ENCODE measurements around the gene LITAF.

The LITAF gene

GRCh38 chr16:11570806-11571205 is 15.9 kb downstream of the LITAF start:
- TF ChIP-seq, protein P1, sequence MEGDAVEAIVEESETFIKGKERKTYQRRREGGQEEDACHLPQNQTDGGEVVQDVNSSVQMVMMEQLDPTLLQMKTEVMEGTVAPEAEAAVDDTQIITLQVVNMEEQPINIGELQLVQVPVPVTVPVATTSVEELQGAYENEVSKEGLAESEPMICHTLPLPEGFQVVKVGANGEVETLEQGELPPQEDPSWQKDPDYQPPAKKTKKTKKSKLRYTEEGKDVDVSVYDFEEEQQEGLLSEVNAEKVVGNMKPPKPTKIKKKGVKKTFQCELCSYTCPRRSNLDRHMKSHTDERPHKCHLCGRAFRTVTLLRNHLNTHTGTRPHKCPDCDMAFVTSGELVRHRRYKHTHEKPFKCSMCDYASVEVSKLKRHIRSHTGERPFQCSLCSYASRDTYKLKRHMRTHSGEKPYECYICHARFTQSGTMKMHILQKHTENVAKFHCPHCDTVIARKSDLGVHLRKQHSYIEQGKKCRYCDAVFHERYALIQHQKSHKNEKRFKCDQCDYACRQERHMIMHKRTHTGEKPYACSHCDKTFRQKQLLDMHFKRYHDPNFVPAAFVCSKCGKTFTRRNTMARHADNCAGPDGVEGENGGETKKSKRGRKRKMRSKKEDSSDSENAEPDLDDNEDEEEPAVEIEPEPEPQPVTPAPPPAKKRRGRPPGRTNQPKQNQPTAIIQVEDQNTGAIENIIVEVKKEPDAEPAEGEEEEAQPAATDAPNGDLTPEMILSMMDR (IDR thresholded peaks at IDR 0.05), result no peak

GRCh38 chr16:11570258-11570657 is 16.5 kb downstream of the LITAF start:
- TF ChIP-seq, protein P1 (IDR thresholded peaks at IDR 0.05), result no peak

- TF ChIP-seq, protein P1 (IDR thresholded peaks at IDR 0.05), result no peak
These were observed 20.3 kb downstream of the LITAF start for GRCh38 chr16:11566398-11566797.

- TF ChIP-seq, protein P1 (IDR thresholded peaks at IDR 0.05), result no peak
These were observed 21.1 kb downstream of the LITAF start for GRCh38 chr16:11565665-11566064.

DNA sequence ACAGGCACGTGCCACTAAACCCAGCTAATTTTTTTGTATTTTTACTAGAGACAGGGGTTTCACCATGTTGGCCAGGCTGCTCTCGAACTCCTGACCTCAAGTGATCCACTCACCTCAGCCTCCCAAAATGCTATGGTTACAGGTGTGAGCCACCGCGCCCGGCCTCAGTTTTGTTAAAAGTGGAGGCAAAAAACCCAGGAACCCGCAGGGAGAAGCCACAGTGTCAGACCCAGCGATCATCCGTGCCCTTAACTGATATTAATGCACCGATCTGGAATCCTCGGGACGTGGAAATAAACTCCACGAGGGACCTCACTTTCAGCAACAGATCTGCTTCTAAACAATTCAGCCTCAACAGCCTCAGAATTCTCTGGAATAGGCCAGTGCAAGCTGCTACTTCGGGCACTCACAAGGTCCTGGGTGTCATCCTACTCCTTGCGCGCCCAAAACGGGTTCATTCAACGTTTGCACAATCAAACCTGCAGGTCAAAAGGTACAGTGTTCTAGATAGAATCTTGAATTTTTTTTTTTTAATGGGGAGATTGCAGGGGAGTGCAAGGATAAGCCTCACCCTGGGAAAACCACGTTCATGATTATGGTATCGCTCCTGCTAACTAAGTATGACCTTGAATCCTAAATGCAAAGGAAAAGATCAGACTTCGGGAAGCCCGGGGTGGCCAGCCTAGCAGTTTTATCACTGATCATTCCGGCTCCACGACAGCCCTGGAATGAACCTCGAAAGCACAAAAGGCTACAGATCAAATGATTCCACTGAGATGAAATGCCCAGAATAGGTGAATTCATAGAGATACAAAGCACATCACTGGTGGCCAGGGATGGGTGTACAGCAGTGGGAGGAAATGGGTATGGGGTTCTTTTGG is 22.4 kb downstream of the LITAF start:
- TF ChIP-seq, protein P1 (IDR thresholded peaks at IDR 0.05), result no peak

DNA sequence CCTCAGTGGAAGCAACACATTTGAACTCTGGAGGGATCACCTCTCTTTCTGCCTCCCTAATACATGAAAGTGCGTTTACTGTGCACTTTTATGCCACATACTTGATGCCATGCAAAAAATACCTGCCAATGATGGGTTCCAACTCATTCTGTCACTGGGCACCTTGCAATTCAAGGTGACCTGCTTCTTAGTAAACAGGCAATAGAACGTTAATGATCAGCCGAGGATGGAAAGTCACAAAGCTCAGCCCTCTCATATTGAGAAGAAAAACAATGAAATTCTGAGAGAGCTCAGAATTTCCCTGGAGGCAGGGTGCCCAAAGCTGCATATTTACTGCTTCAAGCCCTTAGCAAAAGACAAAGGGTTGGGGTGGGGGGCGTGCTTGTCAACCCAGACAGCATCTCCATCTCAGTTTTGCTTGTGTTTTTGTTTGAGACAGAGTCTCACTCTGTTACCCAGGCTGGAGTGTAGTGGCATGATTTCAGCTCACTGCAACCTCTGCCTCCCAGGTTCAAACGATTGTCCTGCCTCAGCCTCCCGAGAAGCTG is 23.2 kb downstream of the LITAF start:
- TF ChIP-seq, protein P1 (IDR thresholded peaks at IDR 0.05), result no peak

DNA sequence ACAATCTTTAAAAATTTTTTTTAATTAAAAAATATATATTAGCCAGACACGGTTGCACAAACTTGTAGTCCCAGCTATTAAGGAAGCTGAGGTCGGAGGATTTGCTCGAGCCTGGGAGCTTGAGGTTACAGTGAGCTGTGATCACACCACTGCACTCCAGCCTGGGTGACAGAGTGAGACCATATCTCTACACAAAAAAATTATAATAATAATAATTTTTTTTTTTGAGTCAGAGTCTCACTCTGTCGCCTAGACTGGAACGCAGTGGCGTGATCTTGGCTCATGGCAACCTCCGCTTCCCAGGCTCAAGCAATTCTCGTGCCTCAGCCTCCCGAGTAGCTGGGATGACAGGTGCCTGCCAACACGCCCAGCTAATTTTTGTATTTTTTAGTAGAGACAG is 23.8 kb downstream of the LITAF start:
- TF ChIP-seq, protein P1 (IDR thresholded peaks at IDR 0.05), result no peak

All from LNCAP (cell line).